Transverse colon (tissue), 3 donors: ENCODE data around the gene PLA2G7.

Experiments
- CTCF ChIP-seq, 5 experiments: fragments of 200-600 bp in 3 of 5; fragments of 450-650 bp in 2 of 5; sonication (generic) in 3 of 5; IDR thresholded peaks; 1 replicate in 2 of 5; 2 replicates in 3 of 5; pipeline ENCODE4 v1.5.1; 2016 to 2017; ENCODE audit warnings: antibody characterized with exemption in 5 of 5, inconsistent platforms in 3 of 5, mild to moderate bottlenecking in 2 of 5, moderate library complexity in 1 of 5
- POLR2A ChIP-seq: fragments of 450-650 bp; IDR thresholded peaks from one replicate; pipeline ENCODE4 v1.6.1; 2016; ENCODE audit warnings: antibody characterized with exemption, mild to moderate bottlenecking, moderate library complexity

- TF ChIP-seq CTCF (IDR thresholded peaks at IDR 0.05) (no peak), POLR2A (no peak)
Measured at GRCh38 chr6:46743425-46744158, 8.4 kb upstream of the PLA2G7 start.
